ENCODE measurements around the gene HMGCS2.

The HMGCS2 gene

GRCh38 chr1:119742202-119742601 lies 26.5 kb downstream of the HMGCS2 start:
- H3K9me3 ChIP-seq (ENCODE audit: control insufficient read depth, insufficient read depth, low read length): no peaks in the 10 kb centered on the region
- H3K27me3 ChIP-seq (ENCODE audit: control insufficient read depth, insufficient read depth, low read length): no peaks in the 10 kb centered on the region
- peaks cover 53% of the 10 kb centered on the region for H3K36me3 ChIP-seq (ENCODE audit: control insufficient read depth, insufficient read depth, low read length)
- no peak for DNase-seq (ENCODE audit: low read depth, low spot score)
- H3K4me1 ChIP-seq (ENCODE audit: control insufficient read depth, insufficient read depth, low read length): peaks cover 3% of the 10 kb centered on the region; the same call in 1 of the 2 replicates
- no peak overlapping the region for H3K4me3 ChIP-seq (ENCODE audit: low read length)
- no CpG with 5 or more reads among the region's 7 CpGs for WGBS (ENCODE audit: insufficient coverage, insufficient read length)
- no peak overlapping the region for H3K27ac ChIP-seq (ENCODE audit: low read length)

GRCh38 chr1:119740896-119741780 lies 27.6 kb downstream of the HMGCS2 start:
- no peaks in the 10 kb centered on the region for H3K4me1 ChIP-seq (ENCODE audit: control insufficient read depth, insufficient read depth, low read length)
- H3K27ac ChIP-seq (ENCODE audit: low read length): no peak overlapping the region
- H3K36me3 ChIP-seq (ENCODE audit: control insufficient read depth, insufficient read depth, low read length): peaks cover 64% of the 10 kb centered on the region
- H3K9me3 ChIP-seq (ENCODE audit: control insufficient read depth, insufficient read depth, low read length): no peaks in the 10 kb centered on the region
- no peak overlapping the region for H3K4me3 ChIP-seq (ENCODE audit: low read length)
- no peaks in the 10 kb centered on the region for H3K27me3 ChIP-seq (ENCODE audit: control insufficient read depth, insufficient read depth, low read length)
- no CpG with 5 or more reads among the region's 13 CpGs for WGBS (ENCODE audit: insufficient coverage, insufficient read length)
- no peak for DNase-seq (ENCODE audit: low read depth, low spot score)

- H3K9me3 ChIP-seq (ENCODE audit: control insufficient read depth, insufficient read depth, low read length): no peaks in the 10 kb centered on the region
- no peak overlapping the region for H3K27ac ChIP-seq (ENCODE audit: low read length)
- H3K4me3 ChIP-seq (ENCODE audit: low read length): no peak overlapping the region
- WGBS (ENCODE audit: insufficient coverage, insufficient read length): no CpG with 5 or more reads among the region's 2 CpGs
- no peaks in the 10 kb centered on the region for H3K27me3 ChIP-seq (ENCODE audit: control insufficient read depth, insufficient read depth, low read length)
- no peaks in the 10 kb centered on the region for H3K4me1 ChIP-seq (ENCODE audit: control insufficient read depth, insufficient read depth, low read length)
- no peak for DNase-seq (ENCODE audit: low read depth, low spot score)
- peaks cover 72% of the 10 kb centered on the region for H3K36me3 ChIP-seq (ENCODE audit: control insufficient read depth, insufficient read depth, low read length)
Observed at GRCh38 chr1:119740261-119740660, 28.4 kb downstream of the HMGCS2 start.

GRCh38 chr1:119739150-119739549 lies 29.6 kb downstream of the HMGCS2 start:
- no peak for DNase-seq (ENCODE audit: low read depth, low spot score)
- Histone ChIP-seq H3K9me3 (ENCODE audit: control insufficient read depth, insufficient read depth, low read length) (no peaks in the 10 kb centered on the region), H3K27me3 (ENCODE audit: control insufficient read depth, insufficient read depth, low read length) (no peaks in the 10 kb centered on the region), H3K27ac (ENCODE audit: low read length) (no peak overlapping the region), H3K4me3 (ENCODE audit: low read length) (no peak overlapping the region), H3K36me3 (ENCODE audit: control insufficient read depth, insufficient read depth, low read length) (peaks cover 77% of the 10 kb centered on the region), H3K4me1 (ENCODE audit: control insufficient read depth, insufficient read depth, low read length) (no peaks in the 10 kb centered on the region)
- no CpG with 5 or more reads among the region's 6 CpGs for WGBS (ENCODE audit: insufficient coverage, insufficient read length)

- no CpG with 5 or more reads among the region's 7 CpGs for WGBS (ENCODE audit: insufficient coverage, insufficient read length)
- Histone ChIP-seq H3K27ac (ENCODE audit: low read length) (no peak overlapping the region), H3K4me1 (ENCODE audit: control insufficient read depth, insufficient read depth, low read length) (no peaks in the 10 kb centered on the region), H3K36me3 (ENCODE audit: control insufficient read depth, insufficient read depth, low read length) (peaks cover 76% of the 10 kb centered on the region), H3K9me3 (ENCODE audit: control insufficient read depth, insufficient read depth, low read length) (no peaks in the 10 kb centered on the region), H3K27me3 (ENCODE audit: control insufficient read depth, insufficient read depth, low read length) (no peaks in the 10 kb centered on the region), H3K4me3 (ENCODE audit: low read length) (no peak overlapping the region)
- DNase-seq (ENCODE audit: low read depth, low spot score): no peak
Observed at GRCh38 chr1:119738100-119738720, 30.5 kb downstream of the HMGCS2 start.

- DNase-seq (ENCODE audit: low read depth, low spot score): no peak
- Histone ChIP-seq H3K27ac (ENCODE audit: low read length) (no peak overlapping the region), H3K36me3 (ENCODE audit: control insufficient read depth, insufficient read depth, low read length) (peaks cover 74% of the 10 kb centered on the region)
Observed at GRCh38 chr1:119737040-119737682, 31.5 kb downstream of the HMGCS2 start.

GRCh38 chr1:119736649-119737039 lies 32.1 kb downstream of the HMGCS2 start:
- H3K4me1 ChIP-seq (ENCODE audit: control insufficient read depth, insufficient read depth, low read length): no peaks in the 10 kb centered on the region
- no peak overlapping the region for H3K4me3 ChIP-seq (ENCODE audit: low read length)
- WGBS (ENCODE audit: insufficient coverage, insufficient read length): no CpG with 5 or more reads among the region's 2 CpGs
- no peak for DNase-seq (ENCODE audit: low read depth, low spot score)
- peaks cover 71% of the 10 kb centered on the region for H3K36me3 ChIP-seq (ENCODE audit: control insufficient read depth, insufficient read depth, low read length)
- H3K27ac ChIP-seq (ENCODE audit: low read length): no peak overlapping the region
- no peaks in the 10 kb centered on the region for H3K27me3 ChIP-seq (ENCODE audit: control insufficient read depth, insufficient read depth, low read length)
- no peaks in the 10 kb centered on the region for H3K9me3 ChIP-seq (ENCODE audit: control insufficient read depth, insufficient read depth, low read length)

More at GRCh38 chr1:119737040-119737682, 31.5 kb downstream of the HMGCS2 start:
- Histone ChIP-seq H3K9me3 (ENCODE audit: control insufficient read depth, insufficient read depth, low read length) (no peaks in the 10 kb centered on the region), H3K4me3 (ENCODE audit: low read length) (no peak overlapping the region), H3K4me1 (ENCODE audit: control insufficient read depth, insufficient read depth, low read length) (no peaks in the 10 kb centered on the region), H3K27me3 (ENCODE audit: control insufficient read depth, insufficient read depth, low read length) (no peaks in the 10 kb centered on the region)
- no CpG with 5 or more reads among the region's 16 CpGs for WGBS (ENCODE audit: insufficient coverage, insufficient read length)

GRCh38 chr1:119735217-119735616 lies 33.5 kb downstream of the HMGCS2 start:
- H3K36me3 ChIP-seq (ENCODE audit: control insufficient read depth, insufficient read depth, low read length): peaks cover 68% of the 10 kb centered on the region
- no peak overlapping the region for H3K4me3 ChIP-seq (ENCODE audit: low read length)
- no peaks in the 10 kb centered on the region for H3K4me1 ChIP-seq (ENCODE audit: control insufficient read depth, insufficient read depth, low read length)
- H3K27ac ChIP-seq (ENCODE audit: low read length): no peak overlapping the region
- no peaks in the 10 kb centered on the region for H3K27me3 ChIP-seq (ENCODE audit: control insufficient read depth, insufficient read depth, low read length)
- DNase-seq (ENCODE audit: low read depth, low spot score): no peak
- no peaks in the 10 kb centered on the region for H3K9me3 ChIP-seq (ENCODE audit: control insufficient read depth, insufficient read depth, low read length)
- WGBS (ENCODE audit: insufficient coverage, insufficient read length): no CpG with 5 or more reads among the region's 14 CpGs

GRCh38 chr1:119733754-119734153 lies 35.0 kb downstream of the HMGCS2 start:
- Histone ChIP-seq H3K36me3 (ENCODE audit: control insufficient read depth, insufficient read depth, low read length) (peaks cover 75% of the 10 kb centered on the region), H3K9me3 (ENCODE audit: control insufficient read depth, insufficient read depth, low read length) (no peaks in the 10 kb centered on the region), H3K27me3 (ENCODE audit: control insufficient read depth, insufficient read depth, low read length) (no peaks in the 10 kb centered on the region), H3K4me3 (ENCODE audit: low read length) (no peak overlapping the region), H3K4me1 (ENCODE audit: control insufficient read depth, insufficient read depth, low read length) (no peaks in the 10 kb centered on the region), H3K27ac (ENCODE audit: low read length) (no peak overlapping the region)
- DNase-seq (ENCODE audit: low read depth, low spot score): no peak
- WGBS (ENCODE audit: insufficient coverage, insufficient read length): no CpG with 5 or more reads among the region's 3 CpGs

GRCh38 chr1:119732465-119733168 lies 36.1 kb downstream of the HMGCS2 start:
- no peak overlapping the region for H3K27ac ChIP-seq (ENCODE audit: low read length)
- no CpG with 5 or more reads among the region's 11 CpGs for WGBS (ENCODE audit: insufficient coverage, insufficient read length)
- no peaks in the 10 kb centered on the region for H3K27me3 ChIP-seq (ENCODE audit: control insufficient read depth, insufficient read depth, low read length)
- no peak for DNase-seq (ENCODE audit: low read depth, low spot score)
- peaks cover 71% of the 10 kb centered on the region for H3K36me3 ChIP-seq (ENCODE audit: control insufficient read depth, insufficient read depth, low read length)
- H3K9me3 ChIP-seq (ENCODE audit: control insufficient read depth, insufficient read depth, low read length): no peaks in the 10 kb centered on the region
- no peak overlapping the region for H3K4me3 ChIP-seq (ENCODE audit: low read length)
- no peaks in the 10 kb centered on the region for H3K4me1 ChIP-seq (ENCODE audit: control insufficient read depth, insufficient read depth, low read length)

All from iPS DF 6.9 (cell line).